ENCODE measurements around the gene MAP3K1. TPM values are rescaled to one million over a fixed set of nuclear protein-coding genes. Genes with fewer than 3 reads are reported as not detected.
"Not testable (repeated sequence)": the region's sequence is repeated elsewhere in the genome, so short reads cannot be mapped to it uniquely, and the experiment has no call there.

MAP3K1 gene
- 10 to 100 TPM; 11.1 to 12.2 (median 11.5) TPM for total RNA-seq
- long read RNA-seq, donor 1, full-length matches to known transcripts: 1 of 2 reads
- long read RNA-seq, donor 1, partial matches to known transcripts: 0 of 2 reads
- long read RNA-seq, donor 1, other reads (novel, unspliced or antisense): 1 of 2 reads
- long read RNA-seq, donor 2, partial matches to known transcripts: 0 of 1 reads
- long read RNA-seq, donor 2, other reads (novel, unspliced or antisense): 1 of 1 reads

- ATAC-seq: peak; percentile 86
- Histone ChIP-seq H3K9me3 (no peaks in the 10 kb centered on the region), H3K36me3 (ENCODE audit: low read depth) (no peaks in the 10 kb centered on the region), H3K4me3 (peak within 1 kb of the TSS; percentile 83), H3K4me1 (ENCODE audit: low read depth) (peaks cover 17% of the 10 kb centered on the region)
- no peak for TF ChIP-seq CTCF (IDR thresholded peaks at IDR 0.05)
- DNase-seq: peak; percentile 86 to 94 (median 93)
- intact Hi-C loops (cut with DNase I, micrococcal nuclease): no loop called here
These were observed at the start of gene MAP3K1 for GRCh38 chr5:56814963-56815657. Gene MAP3K1 (plus strand): TSS chr5:56815549. CDS start chr5:56815574, 25 bp downstream.

- H3K36me3 ChIP-seq (ENCODE audit: low read depth): no peaks in the 10 kb centered on the region
- DNase-seq (no peak), ATAC-seq (no peak)
- intact Hi-C loops (cut with DNase I, micrococcal nuclease): no loop called here
- H3K4me1 ChIP-seq (ENCODE audit: low read depth): no peaks in the 10 kb centered on the region
- H3K9me3 ChIP-seq: no peaks in the 10 kb centered on the region
- TF ChIP-seq CTCF (IDR thresholded peaks at IDR 0.05): no peak
- no peak overlapping the region for H3K4me3 ChIP-seq
These were observed 48.4 kb upstream of the MAP3K1 start for GRCh38 chr5:56766926-56767325.

GRCh38 chr5:56769875-56770604 lies 45.3 kb upstream of the MAP3K1 start:
- Histone ChIP-seq H3K9me3 (no peaks in the 10 kb centered on the region), H3K36me3 (ENCODE audit: low read depth) (no peaks in the 10 kb centered on the region), H3K4me1 (ENCODE audit: low read depth) (no peaks in the 10 kb centered on the region), H3K4me3 (no peak overlapping the region)
- no peak for TF ChIP-seq CTCF (IDR thresholded peaks at IDR 0.05)
- intact Hi-C loops (cut with DNase I, micrococcal nuclease): no loop called here
- ATAC-seq (no peak), DNase-seq (no peak)

- ATAC-seq (no peak), DNase-seq (no peak)
- Histone ChIP-seq H3K4me3 (no peak overlapping the region), H3K9me3 (no peaks in the 10 kb centered on the region), H3K4me1 (ENCODE audit: low read depth) (no peaks in the 10 kb centered on the region), H3K36me3 (ENCODE audit: low read depth) (no peaks in the 10 kb centered on the region)
- TF ChIP-seq CTCF (IDR thresholded peaks at IDR 0.05): no peak
- intact Hi-C loops (cut with DNase I, micrococcal nuclease): no loop called here
These were observed 42.6 kb upstream of the MAP3K1 start for GRCh38 chr5:56772767-56773166.

GRCh38 chr5:56774957-56775356 lies 40.4 kb upstream of the MAP3K1 start:
- no peak for DNase-seq
- TF ChIP-seq CTCF (IDR thresholded peaks at IDR 0.05): no peak
- Histone ChIP-seq H3K4me1 (ENCODE audit: low read depth) (no peaks in the 10 kb centered on the region), H3K4me3 (no peak overlapping the region), H3K36me3 (ENCODE audit: low read depth) (no peaks in the 10 kb centered on the region), H3K9me3 (no peaks in the 10 kb centered on the region)
- ATAC-seq: no peak
- intact Hi-C loops (cut with DNase I, micrococcal nuclease): no loop called here

GRCh38 chr5:56776212-56776846 lies 39.0 kb upstream of the MAP3K1 start:
- H3K4me1 ChIP-seq (ENCODE audit: low read depth); H3K9me3 ChIP-seq; intact Hi-C loops (cut with DNase I, micrococcal nuclease); H3K4me3 ChIP-seq; ATAC-seq; H3K36me3 ChIP-seq (ENCODE audit: low read depth); DNase-seq: not testable (repeated sequence)
